GM10266 (cell line): Measurements from ENCODE around the gene CISH.

Experiments
- DNase-seq: peaks from one replicate; pipeline ENCODE4 v3.0.0; 2012; ENCODE audit errors: extremely low spot score
- TF ChIP-seq, protein P1 (sequence below): IDR thresholded peaks from 2 replicates; pipeline ENCODE4 v1.5.1; 2012; ENCODE audit warnings: mild to moderate bottlenecking, low read depth; ENCODE audit not compliant: control insufficient read depth, insufficient read depth; ENCODE audit errors: missing control alignments

The CISH gene

DNA sequence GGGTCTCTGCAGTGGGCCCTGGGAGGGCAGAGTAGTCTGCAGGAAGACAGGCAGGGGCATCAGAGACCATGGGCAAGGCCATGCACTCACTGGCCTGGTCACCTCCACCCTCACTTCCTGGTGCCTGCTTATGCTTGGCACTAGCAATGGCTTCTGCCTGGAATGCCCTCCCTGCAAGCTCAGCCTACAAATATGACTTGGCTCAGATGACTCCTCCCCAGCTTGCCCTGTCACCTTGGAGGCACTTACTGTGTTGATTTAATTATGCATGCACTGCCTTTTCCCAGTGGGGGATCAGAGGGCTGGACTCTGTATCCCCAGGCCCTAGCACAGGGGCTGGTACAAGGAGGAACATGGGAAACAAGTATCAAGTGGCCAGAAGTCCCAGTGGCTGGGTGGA, 51.9 kb downstream of the CISH start:
- no peak for DNase-seq
- TF ChIP-seq, protein P1, sequence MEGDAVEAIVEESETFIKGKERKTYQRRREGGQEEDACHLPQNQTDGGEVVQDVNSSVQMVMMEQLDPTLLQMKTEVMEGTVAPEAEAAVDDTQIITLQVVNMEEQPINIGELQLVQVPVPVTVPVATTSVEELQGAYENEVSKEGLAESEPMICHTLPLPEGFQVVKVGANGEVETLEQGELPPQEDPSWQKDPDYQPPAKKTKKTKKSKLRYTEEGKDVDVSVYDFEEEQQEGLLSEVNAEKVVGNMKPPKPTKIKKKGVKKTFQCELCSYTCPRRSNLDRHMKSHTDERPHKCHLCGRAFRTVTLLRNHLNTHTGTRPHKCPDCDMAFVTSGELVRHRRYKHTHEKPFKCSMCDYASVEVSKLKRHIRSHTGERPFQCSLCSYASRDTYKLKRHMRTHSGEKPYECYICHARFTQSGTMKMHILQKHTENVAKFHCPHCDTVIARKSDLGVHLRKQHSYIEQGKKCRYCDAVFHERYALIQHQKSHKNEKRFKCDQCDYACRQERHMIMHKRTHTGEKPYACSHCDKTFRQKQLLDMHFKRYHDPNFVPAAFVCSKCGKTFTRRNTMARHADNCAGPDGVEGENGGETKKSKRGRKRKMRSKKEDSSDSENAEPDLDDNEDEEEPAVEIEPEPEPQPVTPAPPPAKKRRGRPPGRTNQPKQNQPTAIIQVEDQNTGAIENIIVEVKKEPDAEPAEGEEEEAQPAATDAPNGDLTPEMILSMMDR, result no peak

DNA sequence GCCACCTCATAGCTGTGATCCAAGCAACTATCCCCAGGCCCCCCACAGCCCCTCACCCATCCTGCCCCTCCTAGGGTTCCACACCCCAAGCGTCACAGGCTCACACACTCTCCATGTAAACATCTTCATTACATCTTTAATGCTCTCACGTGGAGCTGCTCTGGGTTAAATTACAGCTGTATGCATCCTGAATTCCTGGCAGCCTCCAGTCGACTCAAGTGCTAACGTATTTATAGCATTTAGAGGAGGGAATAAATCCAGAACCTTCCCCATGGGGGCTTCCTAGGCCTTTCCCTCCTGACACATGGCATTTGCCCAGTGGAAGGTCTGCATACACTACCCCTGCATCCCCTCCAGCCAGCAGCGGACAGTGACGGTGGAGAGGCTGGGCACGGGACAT, 53.7 kb downstream of the CISH start:
- DNase-seq, result no peak
- TF ChIP-seq, protein P1, result no peak

DNA sequence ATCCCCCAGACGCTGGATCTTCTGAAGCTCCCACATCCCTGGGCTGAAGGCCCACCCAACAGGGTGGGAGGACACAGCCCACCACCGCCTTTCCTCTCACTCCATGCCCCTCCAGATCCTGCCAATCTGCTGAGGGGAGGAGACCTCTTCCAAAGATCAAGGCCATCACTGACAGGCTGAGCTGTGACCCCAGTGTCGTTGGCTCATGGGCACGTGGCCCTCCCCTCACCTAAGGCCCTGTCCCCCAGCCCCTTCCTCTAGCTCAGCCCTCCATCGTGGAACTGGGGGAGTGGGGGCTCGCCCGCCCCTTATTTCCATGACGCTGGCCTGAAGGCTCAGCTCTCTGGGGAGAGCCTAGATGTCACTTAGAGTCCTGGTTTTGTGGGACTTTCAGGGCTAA, 54.5 kb downstream of the CISH start:
- no peak for DNase-seq
- TF ChIP-seq, protein P1, result no peak
